Right atrium auricular region (tissue), 2 donors: ENCODE measurements around the gene ATG7. TPM values are rescaled to one million over a fixed set of nuclear protein-coding genes. Genes with fewer than 3 reads are reported as not detected.

Source experiments
- DNase-seq: peaks from one replicate; pipeline ENCODE4 v3.0.0-alpha.2; 2019; ENCODE audit warnings: low spot score
- H3K27ac ChIP-seq, 2 donors: fragments of 200-600 bp; sonication (generic); 1 replicate in 1 of 2; 2 replicates in 1 of 2; pipeline ENCODE4 v1.5.1; 2016 to 2019
- H3K27me3 ChIP-seq, 2 donors: fragments of 200-600 bp; sonication (generic); one replicate each; pipeline versions ENCODE4 v1.5.1 to v1.6.0; 2017 to 2019
- H3K36me3 ChIP-seq: fragments of 200-600 bp; sonication (generic); one replicate; pipeline ENCODE4 v1.5.1; 2016
- H3K4me1 ChIP-seq, 2 donors: fragments of 200-600 bp; sonication (generic); one replicate each; pipeline versions ENCODE4 v1.5.1 to v1.6.0; 2017 to 2019
- H3K4me3 ChIP-seq, 2 donors: fragments of 200-600 bp; sonication (generic); 1 replicate in 1 of 2; 2 replicates in 1 of 2; pipeline ENCODE4 v1.5.1; 2017 to 2019; ENCODE audit warnings: mild to moderate bottlenecking in 1 of 2, moderate library complexity in 1 of 2
- H3K9me3 ChIP-seq, 2 donors: fragments of 200-600 bp; sonication (generic); one replicate each; pipeline ENCODE4 v1.5.1; 2019
- total RNA-seq, 2 donors: library from RNA; depleted of rRNA; stranded (reverse); fragments of >200 nt; gene quantifications; one replicate each; pipeline ENCODE4 v1.1.0, GENCODE V29; 2016
- TF ChIP-seq, protein P1 (sequence below), 2 donors: fragments of 200-600 bp; sonication (generic); IDR thresholded peaks; one replicate each; pipeline ENCODE4 v1.5.1; 2019; ENCODE audit warnings: antibody characterized with exemption in 2 of 2

ATG7 gene
- total RNA-seq, 2 donors from 2014 or later, result 15.2 to 23.8 TPM

DNA sequence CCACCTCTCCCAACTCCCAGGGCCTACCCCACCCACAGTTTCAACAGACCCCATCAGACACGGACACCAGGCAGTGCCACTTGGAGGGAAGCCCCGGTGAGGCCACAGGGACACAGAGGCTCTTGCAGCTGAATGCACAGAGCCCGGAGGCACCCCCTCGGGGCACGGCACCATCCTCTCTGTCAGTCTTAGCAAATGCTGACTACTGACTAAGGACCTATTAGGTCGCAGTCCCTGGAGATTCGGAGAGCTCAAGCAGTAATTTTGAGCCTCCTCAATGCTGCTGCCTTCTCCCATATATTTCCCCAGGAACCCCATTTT, 291.6 kb downstream of the ATG7 start:
- DNase-seq, result no peak
- Histone ChIP-seq H3K9me3 (no peaks in the 10 kb centered on the region), H3K4me3 (no peak overlapping the region), H3K27ac (no peak overlapping the region), H3K4me1 (peaks cover 0 to 79% of the 10 kb centered on the region in 2 donors), H3K36me3 (peaks cover 36% of the 10 kb centered on the region), H3K27me3 (no peaks in the 10 kb centered on the region)
- TF ChIP-seq, protein P1, sequence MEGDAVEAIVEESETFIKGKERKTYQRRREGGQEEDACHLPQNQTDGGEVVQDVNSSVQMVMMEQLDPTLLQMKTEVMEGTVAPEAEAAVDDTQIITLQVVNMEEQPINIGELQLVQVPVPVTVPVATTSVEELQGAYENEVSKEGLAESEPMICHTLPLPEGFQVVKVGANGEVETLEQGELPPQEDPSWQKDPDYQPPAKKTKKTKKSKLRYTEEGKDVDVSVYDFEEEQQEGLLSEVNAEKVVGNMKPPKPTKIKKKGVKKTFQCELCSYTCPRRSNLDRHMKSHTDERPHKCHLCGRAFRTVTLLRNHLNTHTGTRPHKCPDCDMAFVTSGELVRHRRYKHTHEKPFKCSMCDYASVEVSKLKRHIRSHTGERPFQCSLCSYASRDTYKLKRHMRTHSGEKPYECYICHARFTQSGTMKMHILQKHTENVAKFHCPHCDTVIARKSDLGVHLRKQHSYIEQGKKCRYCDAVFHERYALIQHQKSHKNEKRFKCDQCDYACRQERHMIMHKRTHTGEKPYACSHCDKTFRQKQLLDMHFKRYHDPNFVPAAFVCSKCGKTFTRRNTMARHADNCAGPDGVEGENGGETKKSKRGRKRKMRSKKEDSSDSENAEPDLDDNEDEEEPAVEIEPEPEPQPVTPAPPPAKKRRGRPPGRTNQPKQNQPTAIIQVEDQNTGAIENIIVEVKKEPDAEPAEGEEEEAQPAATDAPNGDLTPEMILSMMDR (IDR thresholded peaks at IDR 0.05), result no peak

DNA sequence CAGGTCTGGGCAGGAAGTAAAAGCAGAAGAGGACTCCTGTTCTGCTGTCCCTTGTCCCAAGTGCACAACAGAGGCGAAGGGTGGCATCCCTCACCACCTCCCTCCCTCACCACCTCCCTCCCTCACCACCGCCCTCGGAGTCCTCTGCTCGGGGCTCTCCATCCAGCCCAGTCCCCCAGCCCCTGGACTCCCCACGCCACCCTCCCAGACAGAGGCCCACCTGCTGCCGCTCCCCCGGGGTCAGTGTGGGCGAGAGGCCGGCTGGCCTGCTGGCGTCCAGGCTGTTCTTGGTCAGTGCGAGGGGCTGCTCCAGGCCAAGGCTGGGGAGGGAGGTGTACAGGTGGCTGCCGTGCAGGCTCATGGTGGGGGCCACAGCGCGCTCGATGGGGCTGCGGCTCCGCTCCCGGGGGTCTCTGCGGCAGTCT, 292.4 kb downstream of the ATG7 start:
- H3K4me1 ChIP-seq, result peaks cover 0 to 79% of the 10 kb centered on the region in 2 donors
- DNase-seq, result no peak
- no peaks in the 10 kb centered on the region for H3K9me3 ChIP-seq
- TF ChIP-seq, protein P1 (IDR thresholded peaks at IDR 0.05), result no peak
- H3K36me3 ChIP-seq, result peaks cover 32% of the 10 kb centered on the region
- no peak overlapping the region for H3K4me3 ChIP-seq
- H3K27me3 ChIP-seq, result no peaks in the 10 kb centered on the region
- H3K27ac ChIP-seq, result peak overlapping the region; percentile 20 to 48

DNA sequence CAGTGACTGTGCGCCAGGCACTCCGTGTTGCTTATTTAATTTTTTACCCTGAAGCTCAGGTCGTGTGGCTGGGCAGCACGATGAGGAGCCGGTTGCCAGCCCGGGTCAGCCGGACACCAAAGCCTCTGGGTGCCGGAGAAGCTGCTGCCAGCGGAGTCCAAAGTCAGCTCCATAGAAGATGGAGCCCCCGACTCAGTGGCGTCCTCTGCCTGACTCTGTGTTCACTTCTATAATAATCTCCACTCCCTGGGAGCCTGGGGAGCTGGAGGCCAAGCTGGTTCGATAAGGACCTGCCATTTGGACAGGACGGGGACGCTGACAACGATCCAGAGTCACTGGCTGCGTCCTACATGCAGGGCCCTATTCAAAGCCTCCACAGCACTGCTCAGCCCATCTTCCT, 292.9 kb downstream of the ATG7 start:
- Histone ChIP-seq H3K4me1 (peaks cover 0 to 79% of the 10 kb centered on the region in 2 donors), H3K4me3 (no peak overlapping the region), H3K9me3 (no peaks in the 10 kb centered on the region), H3K27me3 (no peaks in the 10 kb centered on the region), H3K36me3 (peaks cover 32% of the 10 kb centered on the region), H3K27ac (peak overlapping the region; percentile 20 to 48)
- DNase-seq, result no peak
- TF ChIP-seq, protein P1 (IDR thresholded peaks at IDR 0.05), result peak in 1 of 2 donors; percentile 33

DNA sequence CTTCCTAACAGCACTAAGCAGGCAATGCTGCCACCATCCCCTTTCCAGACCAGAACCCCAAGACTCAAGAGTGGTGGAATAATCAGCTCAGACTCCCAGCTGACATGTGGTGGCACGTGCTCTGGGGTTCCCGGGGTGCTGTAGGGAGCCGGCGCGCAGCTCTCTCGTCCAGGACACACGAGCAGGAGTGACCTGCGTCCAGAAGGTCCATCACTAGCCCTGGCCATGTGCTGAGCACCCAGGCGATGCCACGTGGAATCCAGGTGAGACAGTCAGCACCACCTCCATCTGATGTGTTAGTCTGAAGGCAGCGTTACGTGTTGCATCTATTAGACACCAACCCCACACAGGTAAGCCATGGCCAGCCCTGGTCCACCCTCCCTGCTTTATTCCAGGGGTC, 293.3 kb downstream of the ATG7 start:
- Histone ChIP-seq H3K27ac (peak overlapping the region; percentile 20 to 48), H3K4me1 (peaks cover 0 to 79% of the 10 kb centered on the region in 2 donors), H3K36me3 (peaks cover 32% of the 10 kb centered on the region), H3K27me3 (no peaks in the 10 kb centered on the region), H3K4me3 (no peak overlapping the region), H3K9me3 (no peaks in the 10 kb centered on the region)
- TF ChIP-seq, protein P1 (IDR thresholded peaks at IDR 0.05), result no peak
- no peak for DNase-seq

DNA sequence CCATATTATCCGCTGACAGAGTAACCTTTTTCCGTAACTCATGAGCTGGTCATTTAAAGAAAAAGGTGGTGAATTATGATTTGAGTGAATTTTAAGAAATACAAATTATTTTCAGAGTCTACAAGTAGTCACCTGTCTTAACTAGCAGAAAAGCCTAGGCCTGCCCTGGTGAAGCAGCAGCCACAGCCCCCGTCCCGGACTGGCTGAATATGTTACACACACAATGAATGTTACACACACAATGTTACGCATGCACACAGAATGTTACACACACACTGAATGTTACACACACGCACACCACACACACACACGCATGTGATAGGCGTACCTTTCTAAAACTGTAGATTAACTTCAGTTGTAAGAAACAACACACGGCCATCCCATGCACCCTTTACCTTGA, 293.7 kb downstream of the ATG7 start:
- Histone ChIP-seq H3K4me3 (no peak overlapping the region), H3K4me1 (peaks cover 0 to 79% of the 10 kb centered on the region in 2 donors), H3K27me3 (no peaks in the 10 kb centered on the region), H3K27ac (no peak overlapping the region), H3K9me3 (no peaks in the 10 kb centered on the region), H3K36me3 (peaks cover 32% of the 10 kb centered on the region)
- no peak for DNase-seq
- TF ChIP-seq, protein P1 (IDR thresholded peaks at IDR 0.05), result no peak

DNA sequence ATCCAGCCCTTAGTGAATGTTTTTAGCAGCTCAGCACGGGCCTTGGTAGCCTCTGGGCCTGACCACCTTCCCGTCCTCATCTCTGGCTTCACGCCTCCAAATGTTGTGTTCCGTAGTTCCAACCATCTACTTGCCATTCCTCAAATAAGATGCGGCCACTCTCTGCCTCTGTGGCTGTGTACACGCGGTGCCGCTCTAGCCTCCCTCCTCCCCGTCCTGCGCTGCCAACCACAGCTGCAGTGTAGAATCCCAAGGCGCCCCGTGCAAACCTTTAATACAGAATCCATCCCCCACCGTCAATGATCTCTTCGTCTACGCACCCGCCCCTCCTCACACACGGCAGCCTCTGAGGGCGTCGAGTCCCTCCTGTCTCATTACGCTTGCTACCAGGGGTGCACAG, 294.3 kb downstream of the ATG7 start:
- Histone ChIP-seq H3K4me1 (peaks cover 0 to 79% of the 10 kb centered on the region in 2 donors), H3K9me3 (no peaks in the 10 kb centered on the region), H3K27me3 (no peaks in the 10 kb centered on the region), H3K27ac (no peak overlapping the region), H3K36me3 (peaks cover 32% of the 10 kb centered on the region), H3K4me3 (no peak overlapping the region)
- DNase-seq, result no peak
- TF ChIP-seq, protein P1 (IDR thresholded peaks at IDR 0.05), result no peak
